GM21447 (cell line): ENCODE data around the gene TMEM218.
A peak's percentile ranks its signal among the peaks of the same experiment; 100 is the strongest.

ENCODE experiments used
- ATAC-seq: cut with Tn5 transposase; IDR thresholded peaks from one replicate; pipeline ENCODE4 v1.9.1; 2021; ENCODE audit not compliant: unreplicated experiment

TMEM218 gene

GRCh38 chr11:125078516-125079140, 32.8 kb downstream of the TMEM218 start:
- no peak for ATAC-seq

DNA sequence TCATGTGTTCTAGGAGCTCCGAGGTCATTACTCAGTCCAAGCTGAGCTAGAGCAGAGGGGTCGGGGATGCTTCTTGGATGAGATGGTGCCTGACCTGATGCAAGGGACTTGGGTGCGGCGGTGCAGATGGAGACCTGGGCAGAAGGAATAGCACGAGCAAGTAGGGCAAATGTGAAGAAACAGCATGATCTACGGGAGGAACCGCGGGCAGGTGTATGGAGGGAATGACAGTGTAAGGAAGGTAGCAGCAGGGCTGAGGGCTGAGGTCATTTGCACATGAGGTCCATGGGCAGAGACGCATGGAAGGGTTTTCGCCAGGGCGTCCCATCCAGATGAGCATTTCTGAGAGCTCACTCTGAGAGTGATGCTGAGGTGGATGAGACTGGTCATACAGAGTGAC, 33.4 kb downstream of the TMEM218 start:
- no peak for ATAC-seq

- ATAC-seq: no peak
Measured at GRCh38 chr11:125076378-125076945, 35.0 kb downstream of the TMEM218 start.

GRCh38 chr11:125075900-125076317, 35.5 kb downstream of the TMEM218 start:
- no peak for ATAC-seq

DNA sequence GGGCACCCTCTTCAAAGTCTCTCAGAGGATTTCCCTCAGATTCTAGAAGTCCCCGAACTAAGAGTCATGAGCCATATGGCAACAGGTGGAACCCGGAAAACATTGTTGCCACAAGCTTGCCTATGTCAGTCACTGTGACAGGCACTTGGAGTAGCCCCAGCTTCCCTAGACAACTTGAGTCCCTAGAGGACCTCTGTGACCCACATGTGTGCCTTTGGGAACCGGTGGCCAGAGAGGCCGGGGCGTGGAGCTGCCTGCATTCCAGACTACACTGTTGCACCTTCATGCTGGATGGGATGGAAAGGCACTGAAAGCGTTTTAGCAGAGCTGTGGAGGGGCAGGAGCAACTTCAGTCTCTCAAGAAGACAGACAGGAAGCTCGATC, 36.2 kb downstream of the TMEM218 start:
- ATAC-seq: no peak

DNA sequence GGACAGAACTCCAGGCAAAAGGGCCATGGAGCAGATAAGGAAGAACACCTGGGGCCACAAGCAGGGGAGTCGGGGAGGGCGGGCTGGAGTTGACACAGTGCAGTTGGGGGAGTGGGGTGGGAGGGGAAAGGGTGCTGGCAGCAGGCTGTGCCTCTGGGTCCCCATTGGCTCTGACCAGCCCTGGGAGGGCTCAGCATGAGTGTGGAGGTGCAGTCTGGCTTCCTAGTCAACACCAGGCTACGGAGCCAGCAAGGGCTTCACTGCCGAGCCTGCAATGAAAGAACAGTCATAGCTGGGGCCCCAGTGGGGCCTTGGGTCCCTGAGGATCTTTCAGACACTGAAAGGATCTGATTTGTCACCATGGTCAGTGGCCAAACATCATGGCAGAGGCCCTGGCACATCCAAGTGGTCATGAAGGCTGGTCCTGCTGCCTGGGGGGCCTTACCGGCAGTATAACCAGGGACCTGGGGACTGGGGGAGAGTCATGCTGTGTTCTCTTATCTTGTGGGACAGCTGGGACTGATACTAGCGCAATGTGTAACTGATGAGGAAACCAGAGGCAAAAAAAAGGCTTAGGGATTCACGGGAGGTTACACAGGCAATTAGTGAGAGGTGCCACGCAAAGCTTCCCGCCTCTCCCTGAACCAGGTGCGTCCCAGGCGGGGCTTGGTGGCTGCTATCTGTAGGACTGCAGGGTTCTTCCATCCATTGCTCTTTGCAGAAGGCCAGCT, 36.8 kb downstream of the TMEM218 start:
- no peak for ATAC-seq

GRCh38 chr11:125073616-125074483, 37.6 kb downstream of the TMEM218 start:
- no peak for ATAC-seq

GRCh38 chr11:125072961-125073590, 38.4 kb downstream of the TMEM218 start:
- no peak for ATAC-seq

GRCh38 chr11:125072218-125072960, 39.0 kb downstream of the TMEM218 start:
- ATAC-seq: peak; percentile 73

- ATAC-seq: no peak
Measured at GRCh38 chr11:125071846-125072217, 39.6 kb downstream of the TMEM218 start.

- ATAC-seq: no peak
Measured at GRCh38 chr11:125071435-125071834, 40.0 kb downstream of the TMEM218 start.

- ATAC-seq: peak; percentile 69
Measured at GRCh38 chr11:125070699-125071254, 40.6 kb downstream of the TMEM218 start.

- ATAC-seq: no peak
Measured at GRCh38 chr11:125069796-125070195, 41.6 kb downstream of the TMEM218 start.

- ATAC-seq: no peak
Measured at GRCh38 chr11:125069008-125069407, 42.4 kb downstream of the TMEM218 start.

DNA sequence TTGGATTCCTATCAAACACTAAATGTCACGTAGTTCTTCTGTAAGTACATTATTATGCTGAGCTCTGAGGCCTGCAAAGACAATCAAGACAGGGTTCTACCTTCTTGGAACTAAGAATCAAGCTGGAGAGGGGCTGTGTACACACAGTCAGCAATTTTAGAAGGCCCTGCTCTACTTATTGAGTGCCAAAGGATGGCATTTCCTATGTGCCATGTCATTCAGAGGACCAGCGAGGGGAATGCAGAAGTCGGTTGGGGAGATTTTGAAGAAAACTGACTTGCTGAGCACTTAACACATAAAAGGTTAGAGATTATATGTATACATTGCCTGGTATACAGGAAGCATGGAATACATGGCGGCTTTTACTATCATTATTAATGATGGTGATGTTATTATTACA, 43.1 kb downstream of the TMEM218 start:
- no peak for ATAC-seq

DNA sequence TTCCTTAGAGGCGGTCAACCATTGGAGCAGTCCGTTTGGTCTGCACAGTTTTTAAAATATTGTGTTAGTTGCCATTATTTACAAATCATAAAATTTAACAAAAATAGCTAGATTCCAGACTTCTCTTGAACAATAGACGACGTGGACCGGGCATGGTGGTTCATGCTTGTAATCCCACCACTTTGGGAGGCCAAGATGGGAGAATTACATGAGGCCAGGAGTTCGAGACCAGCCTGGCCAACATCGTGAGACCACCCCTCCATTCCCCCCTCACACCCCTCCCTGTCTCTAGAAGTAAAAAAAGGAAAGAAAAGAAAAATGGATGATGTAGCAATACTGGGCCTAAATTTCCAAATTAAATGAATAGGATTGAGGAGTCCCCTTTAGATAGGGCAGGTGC, 47.4 kb downstream of the TMEM218 start:
- ATAC-seq: no peak

DNA sequence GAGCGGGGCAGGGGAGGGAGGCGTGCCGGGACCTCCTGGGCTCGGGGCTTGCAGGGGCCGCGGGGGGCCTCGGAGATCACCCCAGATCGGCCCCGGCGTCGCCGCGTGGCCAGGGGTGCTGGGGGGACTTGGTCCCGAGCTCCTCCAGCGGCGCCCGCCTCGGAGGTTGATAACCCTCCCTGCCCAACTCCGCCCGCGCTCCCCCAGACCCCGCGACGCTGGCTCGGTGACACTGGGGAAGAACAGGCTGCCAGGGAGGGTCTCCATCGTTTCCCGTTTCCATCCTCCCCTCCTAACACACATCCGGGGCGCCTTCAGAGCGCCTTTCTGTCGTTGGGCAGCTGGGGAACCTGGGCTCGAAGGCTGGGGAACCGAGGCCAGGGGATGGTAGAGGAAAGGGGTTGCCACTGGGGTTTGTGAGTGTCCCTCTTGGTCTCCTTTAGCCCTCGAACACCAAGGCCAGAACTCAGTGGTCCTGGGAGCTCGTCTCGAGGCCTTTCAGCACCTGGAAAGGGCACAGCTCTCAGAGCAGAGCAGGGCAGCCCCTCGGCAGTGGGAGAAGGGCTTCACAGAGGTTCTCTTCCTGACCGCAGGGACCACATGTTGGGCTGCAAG, 47.9 kb downstream of the TMEM218 start:
- ATAC-seq: peak; percentile 24

GRCh38 chr11:125062931-125063428, 48.4 kb downstream of the TMEM218 start, which contains the start of gene SLC37A2:
Gene SLC37A2 (plus strand): TSS chr11:125063305. CDS start chr11:125063368, 63 bp downstream.
- ATAC-seq: peak; percentile 94

- ATAC-seq: no peak
Measured at GRCh38 chr11:125062218-125062930, 49.1 kb downstream of the TMEM218 start.
